Activated CD8-positive, alpha-beta memory T cell treated with anti-CD3 and anti-CD28 coated beads, Interleukin-2, amount 50 U/mL, for 4 hours (primary cell): ENCODE results near the gene SLC41A2.
"Not testable (repeated sequence)": the region's sequence is repeated elsewhere in the genome, so short reads cannot be mapped to it uniquely, and the experiment has no call there.

Source experiments
- DNase-seq: peaks from one replicate; pipeline ENCODE4 v3.0.0-alpha.2; 2020

SLC41A2 gene, protein sequence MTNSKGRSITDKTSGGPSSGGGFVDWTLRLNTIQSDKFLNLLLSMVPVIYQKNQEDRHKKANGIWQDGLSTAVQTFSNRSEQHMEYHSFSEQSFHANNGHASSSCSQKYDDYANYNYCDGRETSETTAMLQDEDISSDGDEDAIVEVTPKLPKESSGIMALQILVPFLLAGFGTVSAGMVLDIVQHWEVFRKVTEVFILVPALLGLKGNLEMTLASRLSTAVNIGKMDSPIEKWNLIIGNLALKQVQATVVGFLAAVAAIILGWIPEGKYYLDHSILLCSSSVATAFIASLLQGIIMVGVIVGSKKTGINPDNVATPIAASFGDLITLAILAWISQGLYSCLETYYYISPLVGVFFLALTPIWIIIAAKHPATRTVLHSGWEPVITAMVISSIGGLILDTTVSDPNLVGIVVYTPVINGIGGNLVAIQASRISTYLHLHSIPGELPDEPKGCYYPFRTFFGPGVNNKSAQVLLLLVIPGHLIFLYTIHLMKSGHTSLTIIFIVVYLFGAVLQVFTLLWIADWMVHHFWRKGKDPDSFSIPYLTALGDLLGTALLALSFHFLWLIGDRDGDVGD

DNA sequence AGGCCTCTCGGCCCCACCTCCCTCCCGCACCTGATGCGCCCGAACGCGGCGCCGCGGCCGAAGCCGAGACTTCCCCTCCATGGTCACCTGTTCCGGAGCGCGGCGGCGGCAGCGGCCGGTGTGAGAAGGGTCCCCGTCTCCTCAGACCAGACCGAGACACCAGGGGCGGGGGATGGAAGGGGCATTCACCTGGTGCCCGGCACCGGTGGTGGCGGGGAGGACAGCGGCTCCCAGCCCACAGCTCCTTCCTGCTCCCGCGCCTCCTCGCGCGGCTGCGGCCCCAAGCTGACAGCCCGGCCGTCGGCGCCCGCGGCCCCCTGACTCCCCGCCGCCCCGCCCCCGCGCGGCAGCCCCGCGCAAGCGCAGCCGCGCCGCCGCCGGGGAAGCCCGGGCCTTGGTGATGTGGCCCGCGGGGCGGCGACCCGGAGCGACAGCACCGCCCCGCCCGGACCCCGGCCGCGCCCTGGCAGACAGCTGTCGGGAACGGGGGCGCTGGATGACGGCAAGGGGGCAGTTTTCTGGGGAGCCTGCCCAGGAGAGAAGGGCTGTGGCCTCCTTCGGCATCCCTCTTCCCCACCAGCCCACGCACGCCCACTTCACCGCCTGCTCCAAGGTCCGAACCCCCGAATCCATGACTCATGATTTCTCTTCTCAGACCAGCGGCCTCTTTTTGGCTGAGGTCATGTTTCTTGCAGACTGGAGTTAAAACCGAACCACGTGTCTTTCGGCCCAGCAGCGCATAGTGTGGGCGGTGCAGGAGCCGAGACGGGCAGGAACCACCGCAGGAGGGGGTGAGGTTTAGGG, at the start of gene SLC41A2:
TSS of gene SLC41A2 (minus strand) at position 290 of the 804 bp plus-strand sequence. CDS start 29,763 bp downstream, outside the sequence.
- peak; percentile 81 for DNase-seq

DNA sequence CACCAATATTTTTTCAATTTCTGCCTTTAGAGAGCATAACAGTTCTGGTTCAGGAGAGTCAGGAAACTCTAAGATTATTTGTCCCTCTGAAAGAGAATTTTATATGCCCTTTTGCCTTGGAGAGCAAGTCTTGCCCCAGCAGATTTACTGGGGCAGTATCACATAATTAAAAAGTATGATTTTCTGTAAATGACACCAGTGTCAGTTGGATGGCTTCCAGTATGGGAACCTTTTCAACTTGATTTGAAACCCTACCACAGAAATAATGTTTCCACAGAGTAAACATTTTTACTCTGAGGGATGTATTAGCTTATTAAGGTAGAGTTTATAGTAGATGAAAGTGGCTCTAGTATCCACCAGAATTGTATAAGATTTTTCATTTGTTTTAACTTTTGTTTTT, 43.4 kb upstream of the SLC41A2 start:
- no peak for DNase-seq

DNA sequence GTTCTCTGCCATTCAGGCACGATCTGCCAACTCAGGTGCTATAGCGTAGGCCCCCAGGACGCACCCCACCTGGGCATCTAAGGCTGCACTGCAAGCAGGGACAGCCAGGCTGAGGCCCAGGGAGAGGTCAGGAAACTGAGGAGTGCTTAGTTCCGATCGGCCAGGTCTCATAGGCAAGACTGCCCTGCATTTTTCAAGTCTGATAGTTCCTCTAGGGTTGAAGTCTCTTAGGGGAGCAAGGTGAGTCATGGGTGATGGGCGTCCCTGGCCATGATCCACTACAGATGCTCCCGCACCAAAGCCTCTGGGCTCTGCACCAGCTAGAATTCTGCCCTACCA, 41.2 kb upstream of the SLC41A2 start:
- no peak for DNase-seq

DNA sequence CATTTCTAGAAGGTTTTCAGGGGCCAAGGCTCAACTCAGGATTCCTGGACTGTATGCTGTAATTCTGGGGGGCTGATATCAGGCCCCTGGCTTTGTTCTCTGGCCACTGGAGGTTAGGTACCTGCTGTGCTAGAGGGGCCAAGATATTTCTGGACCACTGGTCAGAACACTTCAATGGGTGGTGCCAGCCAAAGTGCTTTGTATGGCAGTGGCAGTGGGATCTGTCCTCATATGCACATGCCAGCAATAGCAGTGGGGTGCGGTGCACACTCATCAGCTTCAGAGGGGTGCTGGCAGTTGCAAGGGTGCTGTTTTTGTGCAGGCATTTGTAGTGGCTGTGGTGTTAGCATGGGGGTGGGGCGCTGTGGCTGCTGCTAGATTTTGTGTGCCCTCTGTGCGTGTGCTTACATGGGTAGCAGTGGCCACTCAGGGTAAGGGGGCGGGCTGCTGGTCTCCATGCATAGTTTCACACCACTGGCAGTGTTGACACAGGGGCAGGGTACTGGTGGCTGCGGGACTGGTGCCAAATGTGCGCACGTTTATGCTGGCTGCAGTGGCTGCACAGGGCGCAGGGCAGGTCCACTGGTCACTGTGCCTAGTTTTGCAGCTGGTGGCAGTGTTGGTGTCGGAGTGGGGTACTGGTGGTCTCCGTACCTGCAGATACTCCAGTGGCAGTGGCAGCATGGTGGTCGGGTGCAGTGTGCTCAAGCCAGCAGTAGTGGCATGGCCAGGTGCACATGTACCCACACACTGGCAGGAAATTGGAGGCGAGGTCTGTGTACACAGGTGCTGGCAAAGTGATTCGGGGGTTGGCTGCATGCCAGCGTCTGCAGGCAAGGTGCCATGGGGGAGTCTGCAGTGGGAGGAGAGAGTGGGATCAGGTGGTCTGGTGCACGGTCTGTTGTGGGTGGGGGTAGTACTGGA, 40.6 kb upstream of the SLC41A2 start:
- no peak for DNase-seq

DNA sequence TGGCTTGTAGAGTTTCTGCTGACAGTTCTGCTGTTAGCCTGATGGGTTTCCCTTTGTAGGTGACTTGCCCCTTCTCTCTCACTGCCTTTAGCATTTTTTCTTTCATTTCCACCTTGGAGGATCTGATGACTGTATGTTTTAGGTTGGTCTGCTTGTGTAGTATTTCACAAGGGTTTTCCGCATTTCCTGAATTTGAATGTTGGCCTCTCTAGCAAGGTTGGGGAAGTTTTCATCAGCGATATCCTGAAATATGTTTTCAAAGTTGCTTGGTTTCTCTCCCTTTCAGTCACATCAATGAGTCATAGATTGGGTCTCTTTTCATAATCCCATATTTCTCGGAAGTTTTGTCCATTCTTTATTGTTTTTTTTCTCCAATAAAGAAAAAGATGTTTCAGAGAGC, 39.5 kb upstream of the SLC41A2 start:
- DNase-seq, result no peak

DNA sequence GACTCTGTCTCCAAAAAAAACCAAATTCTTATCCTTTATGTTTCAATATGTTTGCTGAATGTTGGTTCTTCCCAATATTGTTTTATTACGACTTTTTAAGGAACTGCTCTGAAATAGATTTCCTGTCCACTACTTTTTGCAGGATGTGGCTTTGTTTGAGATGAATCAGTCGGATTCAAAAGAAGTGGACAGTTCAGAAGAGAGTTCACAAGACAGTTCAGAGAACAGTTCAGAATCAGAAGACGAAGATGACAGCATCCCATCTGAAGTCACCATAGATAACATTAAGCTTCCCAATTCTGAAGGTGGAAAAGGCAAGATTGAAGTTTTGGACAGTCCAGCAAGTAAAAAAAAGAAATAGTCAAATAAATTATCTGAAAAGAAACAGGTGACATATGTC, 36.2 kb upstream of the SLC41A2 start:
- DNase-seq, result no peak

DNA sequence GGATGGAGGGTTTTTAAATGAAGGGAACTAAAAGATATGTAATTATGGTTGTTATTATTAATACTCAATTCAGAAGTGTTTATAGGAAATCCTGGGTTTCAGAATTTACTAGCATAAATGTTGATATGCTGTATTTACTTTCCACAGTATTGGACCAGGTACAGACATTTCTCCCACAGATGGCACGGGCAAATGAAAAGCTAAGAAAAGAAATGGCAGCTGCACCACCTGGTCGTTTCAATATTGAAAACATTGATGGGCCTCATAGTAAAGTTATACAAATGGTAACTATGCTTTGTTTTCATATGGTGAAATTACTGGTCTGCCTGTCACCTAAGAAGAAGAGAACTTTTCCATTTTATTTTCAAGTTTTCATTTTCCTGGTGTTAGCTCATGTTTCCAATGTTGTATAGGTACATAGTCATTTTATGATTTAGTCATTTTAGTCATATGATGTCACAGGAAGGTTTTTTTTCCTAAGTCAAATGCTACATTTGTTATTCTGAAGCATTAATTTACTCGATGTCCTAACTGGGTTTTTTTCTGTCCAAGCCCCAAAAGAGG, 33.6 kb upstream of the SLC41A2 start:
- DNase-seq, result no peak

DNA sequence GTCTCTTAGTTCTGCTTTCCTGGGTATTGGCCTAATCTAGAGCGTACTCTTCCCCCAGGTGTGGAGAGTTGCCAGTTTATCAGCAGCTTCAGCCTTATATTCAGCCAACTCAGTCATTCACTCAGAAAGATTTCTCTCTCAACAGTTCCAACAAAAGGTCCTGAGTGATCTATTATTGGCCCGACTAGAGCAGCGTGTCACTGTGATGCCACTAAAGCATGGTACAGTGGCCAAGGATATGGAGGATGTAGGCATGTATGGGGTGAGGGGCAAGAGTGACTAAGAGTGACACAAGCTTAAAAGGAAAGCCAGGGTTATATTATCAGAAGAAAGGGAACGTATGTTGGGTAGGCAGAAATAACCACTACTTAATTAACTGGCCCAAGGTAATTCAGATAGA, 32.9 kb upstream of the SLC41A2 start:
- no peak for DNase-seq

DNA sequence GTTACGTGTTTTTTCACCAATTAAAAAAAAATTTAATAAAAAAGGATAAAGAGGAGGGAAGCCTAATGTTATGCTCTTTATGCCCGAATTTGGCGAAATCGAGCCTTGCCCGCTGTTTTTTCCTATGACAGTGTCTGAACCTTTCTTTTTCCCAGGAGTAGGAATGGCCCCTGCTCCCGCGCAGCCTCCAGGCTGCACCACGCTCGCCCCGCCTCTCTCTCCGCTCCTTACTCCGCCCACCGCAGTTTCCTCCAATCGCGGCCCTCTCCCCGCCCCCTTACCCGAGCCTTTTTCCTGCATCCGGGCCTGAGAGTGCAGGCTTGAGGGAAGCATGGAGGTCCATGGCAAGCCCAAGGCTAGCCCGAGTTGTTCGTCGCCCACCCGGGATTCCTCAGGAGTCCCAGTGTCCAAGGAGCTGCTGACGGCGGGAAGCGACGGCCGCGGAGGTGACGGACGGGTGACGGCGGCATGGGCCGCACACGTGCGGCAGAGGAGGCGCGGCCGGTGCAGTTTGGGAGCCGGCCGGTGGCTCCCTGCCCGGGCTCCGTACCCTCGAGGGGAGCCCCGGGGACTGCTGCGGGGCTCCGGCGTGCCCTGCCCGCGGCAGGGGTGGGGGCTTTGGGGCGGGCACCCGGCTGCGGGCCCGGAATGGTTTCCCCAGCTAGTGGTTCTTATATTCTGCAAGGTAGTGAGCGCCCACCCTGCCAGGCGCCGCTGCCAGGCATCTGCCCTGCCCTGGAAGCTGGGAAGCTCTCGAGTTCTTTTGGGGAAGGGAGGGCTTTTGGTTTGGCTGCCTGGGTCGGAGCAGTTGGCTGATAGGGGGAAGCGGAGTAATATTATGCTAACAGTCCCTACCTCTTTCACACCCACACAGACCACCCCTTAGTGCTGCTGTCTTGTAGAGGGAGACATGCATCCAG, 28.2 kb upstream of the SLC41A2 start, which contains the start of gene NOPCHAP1:
TSS of gene NOPCHAP1 (plus strand) at position 295 of the 920 bp plus-strand sequence. CDS start at position 332, 37 bp downstream.
- DNase-seq, result peak; percentile 85

DNA sequence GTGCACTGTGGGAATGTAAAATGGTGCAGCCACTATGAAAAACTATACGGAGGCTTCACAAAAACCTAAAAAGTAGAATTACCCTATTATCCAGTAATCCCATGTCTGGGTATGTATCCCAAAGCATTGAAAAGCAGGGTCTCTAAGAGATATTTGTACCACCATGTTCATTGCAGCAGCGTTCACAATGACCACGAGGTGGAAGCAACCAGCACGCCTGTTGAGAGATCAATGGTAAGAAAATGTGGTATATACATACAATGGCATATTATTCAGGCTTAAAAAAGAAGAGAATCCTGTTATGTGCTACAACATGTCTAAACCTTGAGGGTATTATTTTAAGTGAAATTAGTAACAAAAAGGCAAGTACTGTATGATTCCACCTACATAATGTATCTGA, 27.1 kb upstream of the SLC41A2 start:
- DNase-seq, result no peak

DNA sequence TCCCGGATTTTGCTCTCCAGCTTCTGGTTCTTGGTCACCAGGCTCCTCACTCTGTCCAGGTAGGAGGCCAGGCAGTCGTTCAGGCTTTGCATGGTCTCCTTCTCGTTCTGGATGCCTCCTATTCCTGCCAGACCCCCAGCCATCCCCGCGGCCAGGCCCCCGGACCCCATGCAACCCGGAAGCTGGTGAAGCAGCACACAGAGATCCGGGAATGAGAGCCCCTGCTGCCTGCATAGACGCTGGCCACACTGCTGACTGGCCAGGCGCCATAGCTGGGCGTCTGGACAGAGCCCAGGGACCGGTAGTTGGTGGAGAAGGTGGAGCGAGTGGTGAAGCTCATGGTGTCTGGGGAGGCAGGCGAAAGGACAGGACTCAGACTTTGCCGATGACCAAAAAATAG, 19.6 kb upstream of the SLC41A2 start:
- DNase-seq, result not testable (repeated sequence)

DNA sequence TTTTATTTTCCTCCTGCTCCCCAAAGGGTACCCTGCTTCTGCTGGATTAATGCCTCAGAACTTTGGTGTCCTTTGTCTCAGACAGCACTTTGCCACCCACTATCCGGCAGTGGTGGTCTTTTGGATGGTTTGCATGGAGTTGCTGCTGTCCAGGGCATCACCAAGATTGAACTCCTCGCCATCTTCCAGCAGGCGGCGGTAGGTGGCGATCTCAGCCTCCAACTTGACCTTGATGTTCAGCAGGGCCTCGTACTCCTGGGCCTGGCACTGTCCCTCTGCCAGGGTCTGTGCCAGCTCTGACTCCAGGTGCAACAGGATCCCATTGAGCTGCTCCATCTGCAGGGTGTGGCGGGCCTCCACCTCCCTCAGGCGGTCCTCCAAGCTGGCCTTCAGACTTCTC, 18.6 kb upstream of the SLC41A2 start:
- no peak for DNase-seq

DNA sequence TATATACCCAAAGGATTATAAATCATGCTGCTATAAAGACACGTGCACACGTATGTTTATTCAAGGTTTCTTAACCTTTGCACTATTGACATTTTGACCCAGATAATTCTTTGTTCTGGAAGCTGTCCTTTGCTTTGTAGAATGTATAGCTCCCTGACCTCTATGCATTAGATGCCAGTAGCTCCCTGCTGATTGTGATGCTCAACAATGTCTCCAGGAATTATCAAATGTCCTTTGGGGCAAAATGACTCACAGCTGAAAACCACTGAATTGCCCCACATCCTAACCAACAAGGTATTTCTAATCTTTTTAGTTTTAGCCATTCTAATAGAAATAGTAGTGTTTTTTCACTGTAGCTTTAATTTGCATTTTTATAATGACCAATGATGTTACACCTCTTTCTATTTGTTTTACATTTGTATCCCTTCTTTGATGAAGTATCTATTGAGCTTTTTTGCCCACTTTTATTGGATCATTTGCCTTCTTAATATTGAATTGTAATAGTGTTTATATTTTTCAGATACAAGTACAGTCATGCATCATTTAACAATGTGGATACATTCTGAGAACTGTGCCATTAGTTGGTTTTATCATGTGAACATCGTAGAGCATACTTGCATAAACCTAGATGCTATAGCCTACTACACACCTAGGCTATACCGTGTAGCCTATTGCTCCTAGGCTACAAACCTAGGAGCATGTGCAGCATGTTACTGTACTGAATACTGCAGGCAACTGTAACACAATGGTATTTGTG, 17.7 kb upstream of the SLC41A2 start:
- DNase-seq, result no peak

DNA sequence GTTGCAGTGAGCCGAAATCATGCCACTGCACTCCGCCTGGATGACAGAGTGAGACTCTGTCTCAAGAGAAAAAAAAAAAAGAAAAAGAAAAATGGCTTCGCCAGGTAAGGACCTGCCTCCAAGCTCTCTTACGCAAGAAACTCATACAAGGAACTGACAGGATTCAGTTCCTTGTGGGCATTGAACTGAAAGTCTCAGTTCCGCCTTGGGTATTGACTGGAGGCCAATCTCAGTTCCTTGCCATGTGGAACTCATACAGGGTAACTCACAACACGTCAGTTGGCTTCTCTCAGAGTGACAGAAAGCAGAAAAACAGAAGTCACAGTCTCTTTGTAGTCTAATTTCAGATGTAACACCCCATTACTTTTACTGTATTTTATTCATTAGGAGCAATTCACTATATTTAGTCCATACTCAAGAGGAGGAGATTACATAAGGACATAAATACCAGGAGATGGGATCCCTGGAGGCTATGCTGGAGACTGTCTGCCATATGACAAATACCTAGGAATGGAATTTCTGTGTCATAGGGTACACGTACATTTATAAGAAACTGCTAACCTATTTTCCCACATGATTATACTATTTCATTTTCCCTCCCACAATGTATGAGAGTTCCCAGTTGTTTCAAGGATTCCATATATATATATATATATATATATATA, 16.7 kb upstream of the SLC41A2 start:
- no peak for DNase-seq

DNA sequence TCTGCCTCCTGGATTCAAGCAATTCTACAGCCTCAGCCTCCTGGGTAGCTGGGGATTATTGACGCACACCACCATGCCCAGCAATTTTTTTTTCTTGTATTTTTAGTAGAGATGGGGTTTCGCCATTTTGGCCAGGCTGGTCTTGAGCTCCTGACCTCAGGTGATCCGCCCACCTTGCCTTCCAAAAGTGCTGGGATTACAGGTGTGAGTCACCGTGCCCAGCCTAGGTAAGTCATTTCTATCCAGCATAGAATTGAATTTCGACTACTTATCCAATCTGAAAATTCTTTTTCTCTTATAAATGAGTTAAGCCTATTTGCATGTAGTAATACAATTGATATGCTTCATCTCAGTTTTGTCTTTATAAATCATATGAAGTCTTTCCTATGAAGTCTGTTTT, 15.2 kb upstream of the SLC41A2 start:
- DNase-seq, result no peak

DNA sequence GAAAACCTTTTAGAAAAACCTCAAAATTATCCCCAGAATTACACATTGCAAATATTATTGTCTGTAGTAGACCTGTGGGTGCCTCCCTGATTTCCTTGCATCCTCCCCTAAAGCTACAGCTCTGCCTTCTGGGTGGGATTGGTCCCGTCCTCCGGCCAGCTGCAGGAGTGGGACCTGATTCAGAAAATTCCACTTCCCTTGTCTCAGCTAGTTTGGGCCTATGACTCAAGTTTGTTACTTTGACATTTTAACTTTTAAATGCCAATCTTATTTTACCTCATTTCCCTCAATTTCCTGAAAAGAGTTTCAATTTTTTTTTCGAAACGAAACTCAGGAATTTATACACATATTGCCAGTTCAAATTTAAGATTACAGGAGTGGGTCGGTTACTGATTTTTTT, 13.2 kb upstream of the SLC41A2 start:
- no peak for DNase-seq

DNA sequence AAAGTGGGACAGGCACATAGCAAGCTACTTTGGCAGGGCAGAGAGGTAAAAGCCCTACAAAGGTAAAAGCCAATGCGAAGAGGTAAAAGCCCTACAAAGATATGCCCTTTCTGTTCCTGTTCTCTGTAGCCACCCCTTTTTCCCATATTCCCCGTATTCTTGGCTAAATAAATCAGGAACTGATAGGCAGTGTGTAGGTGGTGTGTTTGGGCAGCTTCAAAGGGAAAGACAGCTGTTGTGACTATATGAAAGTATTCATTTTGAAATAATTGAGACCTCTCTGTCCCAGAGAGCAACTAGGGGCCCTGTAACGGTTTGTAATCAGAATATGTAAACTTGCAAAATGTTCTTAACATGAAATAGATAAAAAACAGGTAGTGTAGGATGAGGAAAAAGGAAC, 11.3 kb upstream of the SLC41A2 start:
- no peak for DNase-seq

DNA sequence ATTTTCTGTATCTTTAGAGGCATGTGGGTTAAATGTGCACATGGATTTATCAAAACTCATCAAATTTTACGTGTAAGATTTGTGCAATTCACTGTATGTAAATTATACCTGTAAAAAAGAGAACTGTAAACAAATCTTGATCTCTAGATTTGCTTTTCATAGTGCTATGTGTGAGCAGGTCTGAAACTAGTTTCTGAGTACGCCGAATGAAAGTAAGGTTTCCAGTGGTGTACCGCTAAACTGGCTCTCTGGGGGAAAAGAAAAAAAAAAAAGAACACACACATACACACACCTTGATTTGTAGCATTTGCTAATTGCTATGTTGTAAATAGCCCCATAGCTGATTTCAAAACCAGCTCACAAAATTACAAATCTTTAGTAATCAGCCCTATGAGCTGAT, 8.6 kb upstream of the SLC41A2 start:
- DNase-seq, result no peak

DNA sequence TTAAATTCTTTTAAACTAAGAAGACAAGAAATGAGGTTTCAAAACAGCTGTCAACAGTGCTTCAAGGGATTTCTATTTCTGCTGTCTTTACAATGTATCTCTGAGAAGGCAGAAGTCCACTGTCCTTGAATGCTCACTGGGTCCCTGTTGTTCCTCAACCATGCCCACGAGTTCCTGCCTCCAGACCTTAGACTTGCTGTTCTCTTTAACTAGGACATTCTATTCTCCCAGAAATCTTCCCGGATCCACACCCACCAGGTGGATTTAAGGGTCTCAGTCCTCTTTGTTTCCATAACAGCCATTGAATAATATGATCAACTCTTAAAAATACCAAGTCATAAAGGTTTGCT, 6.7 kb upstream of the SLC41A2 start:
- DNase-seq, result no peak
